ENCODE measurements around the gene CEP162. TPM values are rescaled to one million over a fixed set of nuclear protein-coding genes. Genes with fewer than 3 reads are reported as not detected.
A peak's percentile ranks its signal among the peaks of the same experiment; 100 is the strongest.
"Not testable (repeated sequence)": the region's sequence is repeated elsewhere in the genome, so short reads cannot be mapped to it uniquely, and the experiment has no call there.

Gene CEP162
- total RNA-seq, 2 donors from 2014 or later, result 29.7 to 39.2 TPM

DNA sequence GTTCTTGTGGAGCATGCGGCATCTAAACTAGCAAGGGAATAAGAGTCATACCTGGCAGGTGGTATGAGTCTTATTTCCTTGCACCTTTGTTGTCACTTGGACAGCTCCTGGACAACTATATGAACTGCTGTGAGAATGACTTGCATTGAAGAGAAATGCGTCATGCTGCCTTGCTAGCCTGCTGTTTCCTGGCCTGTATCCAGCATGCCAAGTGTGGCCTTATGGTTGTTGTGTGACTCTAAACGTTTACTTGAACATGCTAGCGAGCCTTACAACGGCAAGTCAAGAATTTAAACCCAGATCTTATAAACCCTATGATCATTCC, 90.4 kb downstream of the CEP162 start:
- 94 to 100% methylated on average over 2 to 5 of the region's 5 CpGs for WGBS, 2 experiments (ENCODE audit: insufficient coverage in 1 of 2, insufficient read length in 1 of 2)
- Histone ChIP-seq H3K36me3 (ENCODE audit: control insufficient read depth, insufficient read depth, low read length) (peaks cover 37% of the 10 kb centered on the region), H3K4me1 (ENCODE audit: control insufficient read depth, insufficient read depth, low read length) (peaks cover 14% of the 10 kb centered on the region), H3K9ac (ENCODE audit: extremely low read depth, low read length, poor library complexity, severe bottlenecking) (no peak overlapping the region), H3K4me3 (ENCODE audit: low read length) (no peak overlapping the region), H3K9me3 (ENCODE audit: control insufficient read depth, low read length) (peaks cover 36% of the 10 kb centered on the region), H3K27me3 (ENCODE audit: control insufficient read depth, insufficient read depth, low read length, poor library complexity, severe bottlenecking) (no peaks in the 10 kb centered on the region), H3K27ac (ENCODE audit: low read depth, low read length) (no peak overlapping the region)
- Mint-ChIP-seq H3K36me3 (ENCODE audit: low read depth) (peaks cover 45% of the 10 kb centered on the region), H3K9me3 (peaks cover 30% of the 10 kb centered on the region), H3K27ac (no peak overlapping the region), H3K4me3 (no peak overlapping the region), H3K27me3 (ENCODE audit: insufficient read depth) (no peaks in the 10 kb centered on the region), H3K4me1 (peaks cover 30% of the 10 kb centered on the region)
- no peak for DNase-seq
- TF ChIP-seq, protein P1, sequence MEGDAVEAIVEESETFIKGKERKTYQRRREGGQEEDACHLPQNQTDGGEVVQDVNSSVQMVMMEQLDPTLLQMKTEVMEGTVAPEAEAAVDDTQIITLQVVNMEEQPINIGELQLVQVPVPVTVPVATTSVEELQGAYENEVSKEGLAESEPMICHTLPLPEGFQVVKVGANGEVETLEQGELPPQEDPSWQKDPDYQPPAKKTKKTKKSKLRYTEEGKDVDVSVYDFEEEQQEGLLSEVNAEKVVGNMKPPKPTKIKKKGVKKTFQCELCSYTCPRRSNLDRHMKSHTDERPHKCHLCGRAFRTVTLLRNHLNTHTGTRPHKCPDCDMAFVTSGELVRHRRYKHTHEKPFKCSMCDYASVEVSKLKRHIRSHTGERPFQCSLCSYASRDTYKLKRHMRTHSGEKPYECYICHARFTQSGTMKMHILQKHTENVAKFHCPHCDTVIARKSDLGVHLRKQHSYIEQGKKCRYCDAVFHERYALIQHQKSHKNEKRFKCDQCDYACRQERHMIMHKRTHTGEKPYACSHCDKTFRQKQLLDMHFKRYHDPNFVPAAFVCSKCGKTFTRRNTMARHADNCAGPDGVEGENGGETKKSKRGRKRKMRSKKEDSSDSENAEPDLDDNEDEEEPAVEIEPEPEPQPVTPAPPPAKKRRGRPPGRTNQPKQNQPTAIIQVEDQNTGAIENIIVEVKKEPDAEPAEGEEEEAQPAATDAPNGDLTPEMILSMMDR (conservative IDR thresholded peaks at IDR 0.05), result no peak

DNA sequence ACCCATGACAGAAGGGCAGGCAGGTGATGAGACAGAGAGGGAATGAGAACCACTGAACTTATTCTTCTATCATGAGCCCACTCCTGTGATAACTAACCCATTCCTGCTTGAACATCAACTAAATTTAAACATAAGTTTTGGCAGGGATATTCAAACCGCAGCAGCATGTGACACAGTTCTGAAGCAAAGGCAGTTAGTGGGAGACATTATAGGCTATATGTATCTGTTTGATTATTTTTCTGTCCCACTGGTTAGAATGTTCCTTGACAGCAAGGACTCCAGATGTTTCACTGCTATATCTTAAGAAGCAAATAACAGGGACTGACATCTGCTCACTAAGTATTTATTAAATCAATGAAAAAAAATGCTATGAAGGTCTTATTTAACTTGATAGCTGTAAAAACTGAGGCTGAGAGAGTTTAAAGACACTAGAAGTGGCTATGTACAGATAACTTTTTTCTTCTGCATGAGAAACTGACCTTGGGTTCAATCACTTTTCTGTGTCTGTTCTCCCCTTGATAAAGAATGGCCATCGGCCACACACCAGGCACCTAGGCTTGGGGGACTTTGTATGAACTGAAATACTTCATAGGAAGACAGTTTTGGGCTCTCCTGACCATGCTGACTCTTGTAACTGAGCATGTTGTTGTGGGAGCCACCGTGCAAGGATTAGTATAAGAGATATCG, 90.9 kb downstream of the CEP162 start:
- Mint-ChIP-seq H3K4me3 (no peak overlapping the region), H3K27ac (no peak overlapping the region), H3K4me1 (peaks cover 25% of the 10 kb centered on the region), H3K36me3 (ENCODE audit: low read depth) (peaks cover 50% of the 10 kb centered on the region), H3K27me3 (ENCODE audit: insufficient read depth) (no peaks in the 10 kb centered on the region), H3K9me3 (peaks cover 35% of the 10 kb centered on the region)
- Histone ChIP-seq H3K27me3 (ENCODE audit: control insufficient read depth, insufficient read depth, low read length, poor library complexity, severe bottlenecking) (no peaks in the 10 kb centered on the region), H3K4me3 (ENCODE audit: low read length) (no peak overlapping the region), H3K36me3 (ENCODE audit: control insufficient read depth, insufficient read depth, low read length) (peaks cover 37% of the 10 kb centered on the region), H3K4me1 (ENCODE audit: control insufficient read depth, insufficient read depth, low read length) (peaks cover 9% of the 10 kb centered on the region), H3K9ac (ENCODE audit: extremely low read depth, low read length, poor library complexity, severe bottlenecking) (no peak overlapping the region), H3K27ac (ENCODE audit: low read depth, low read length) (no peak overlapping the region), H3K9me3 (ENCODE audit: control insufficient read depth, low read length) (peaks cover 36% of the 10 kb centered on the region)
- DNase-seq, result no peak
- WGBS, 2 experiments (ENCODE audit: insufficient coverage in 1 of 2, insufficient read length in 1 of 2), result 96 to 100% methylated on average over 3 to 4 of the region's 4 CpGs
- TF ChIP-seq, protein P1 (conservative IDR thresholded peaks at IDR 0.05), result no peak

DNA sequence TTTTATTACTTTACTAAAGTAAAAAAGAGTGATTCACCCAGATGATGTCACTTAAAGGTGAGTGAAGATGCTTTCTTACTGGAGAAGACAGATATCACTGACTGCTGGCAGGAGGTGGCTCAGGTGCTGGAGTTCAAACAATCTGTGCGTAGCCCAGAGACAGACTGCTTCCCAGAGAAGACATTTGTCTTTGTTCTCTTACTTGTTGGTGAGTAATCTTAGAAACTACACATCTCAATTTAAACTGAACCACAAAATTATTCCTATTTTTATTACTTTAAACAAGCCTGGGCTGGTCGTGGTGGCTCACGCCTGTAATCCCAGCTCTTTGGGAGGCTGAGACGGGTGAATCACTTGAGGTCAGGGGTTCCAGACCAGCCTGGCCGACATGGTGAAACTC, 92.2 kb downstream of the CEP162 start:
- Mint-ChIP-seq H3K27ac (no peak overlapping the region), H3K9me3 (peaks cover 47% of the 10 kb centered on the region), H3K4me3 (no peak overlapping the region), H3K27me3 (ENCODE audit: insufficient read depth) (no peaks in the 10 kb centered on the region), H3K36me3 (ENCODE audit: low read depth) (peaks cover 62% of the 10 kb centered on the region), H3K4me1 (peaks cover 17% of the 10 kb centered on the region)
- Histone ChIP-seq H3K27me3 (ENCODE audit: control insufficient read depth, insufficient read depth, low read length, poor library complexity, severe bottlenecking) (no peaks in the 10 kb centered on the region), H3K36me3 (ENCODE audit: control insufficient read depth, insufficient read depth, low read length) (peaks cover 37% of the 10 kb centered on the region), H3K9me3 (ENCODE audit: control insufficient read depth, low read length) (peaks cover 36% of the 10 kb centered on the region), H3K9ac (ENCODE audit: extremely low read depth, low read length, poor library complexity, severe bottlenecking) (no peak overlapping the region), H3K4me1 (ENCODE audit: control insufficient read depth, insufficient read depth, low read length) (peaks cover 4% of the 10 kb centered on the region), H3K27ac (ENCODE audit: low read depth, low read length) (no peak overlapping the region), H3K4me3 (ENCODE audit: low read length) (no peak overlapping the region)
- 85 to 95% methylated on average over 4 to 5 of the region's 5 CpGs for WGBS, 2 experiments (ENCODE audit: insufficient coverage in 1 of 2, insufficient read length in 1 of 2)
- no peak for DNase-seq
- TF ChIP-seq, protein P1 (conservative IDR thresholded peaks at IDR 0.05), result no peak

GRCh38 chr6:84133385-84133784, 94.1 kb downstream of the CEP162 start:
- not testable (repeated sequence) for H3K27ac Mint-ChIP-seq; H3K9ac ChIP-seq (ENCODE audit: extremely low read depth, low read length, poor library complexity, severe bottlenecking); DNase-seq; H3K4me1 ChIP-seq (ENCODE audit: control insufficient read depth, insufficient read depth, low read length); H3K27me3 Mint-ChIP-seq (ENCODE audit: insufficient read depth); H3K4me1 Mint-ChIP-seq; H3K27me3 ChIP-seq (ENCODE audit: control insufficient read depth, insufficient read depth, low read length, poor library complexity, severe bottlenecking); H3K27ac ChIP-seq (ENCODE audit: low read depth, low read length); H3K4me3 Mint-ChIP-seq
- Histone ChIP-seq H3K36me3 (ENCODE audit: control insufficient read depth, insufficient read depth, low read length) (peaks cover 37% of the 10 kb centered on the region), H3K9me3 (ENCODE audit: control insufficient read depth, low read length) (peaks cover 36% of the 10 kb centered on the region), H3K4me3 (ENCODE audit: low read length) (peak overlapping the region; percentile 33)
- H3K36me3 Mint-ChIP-seq (ENCODE audit: low read depth), result peaks cover 64% of the 10 kb centered on the region
- peaks cover 60% of the 10 kb centered on the region for H3K9me3 Mint-ChIP-seq
- 93 to 95% methylated on average over 6 to 9 of the region's 9 CpGs for WGBS, 2 experiments (ENCODE audit: insufficient coverage in 1 of 2, insufficient read length in 1 of 2)

DNA sequence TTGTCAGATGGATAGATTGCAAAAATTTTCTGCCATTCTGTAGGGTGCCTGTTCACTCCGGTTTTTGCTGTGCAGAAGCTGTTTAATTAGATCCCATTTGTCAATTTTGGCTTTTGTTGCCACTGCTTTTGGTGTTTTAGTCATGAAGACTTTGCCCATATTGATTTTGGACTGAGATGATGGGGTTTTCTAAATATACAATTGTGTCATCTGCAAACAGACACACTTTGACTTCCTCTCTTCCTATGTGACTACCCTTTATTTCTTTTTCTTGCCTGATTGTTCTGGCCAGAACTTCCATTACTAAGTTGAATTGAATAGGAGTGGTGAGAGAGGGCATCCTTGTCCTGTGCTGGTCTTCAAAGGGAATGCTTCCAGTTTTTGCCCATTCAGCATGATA, 97.9 kb downstream of the CEP162 start:
- H3K9ac ChIP-seq (ENCODE audit: extremely low read depth, low read length, poor library complexity, severe bottlenecking); H3K27ac Mint-ChIP-seq: not testable (repeated sequence)
- H3K36me3 Mint-ChIP-seq (ENCODE audit: low read depth), result peaks cover 57% of the 10 kb centered on the region

More for the DNA sequence above, 97.9 kb downstream of the CEP162 start:
- not testable (repeated sequence) for H3K4me1 Mint-ChIP-seq; H3K27me3 ChIP-seq (ENCODE audit: control insufficient read depth, insufficient read depth, low read length, poor library complexity, severe bottlenecking); H3K27ac ChIP-seq (ENCODE audit: low read depth, low read length); H3K4me1 ChIP-seq (ENCODE audit: control insufficient read depth, insufficient read depth, low read length); DNase-seq; H3K27me3 Mint-ChIP-seq (ENCODE audit: insufficient read depth); H3K4me3 Mint-ChIP-seq; H3K4me3 ChIP-seq (ENCODE audit: low read length)
- Histone ChIP-seq H3K9me3 (ENCODE audit: control insufficient read depth, low read length) (peaks cover 29% of the 10 kb centered on the region), H3K36me3 (ENCODE audit: control insufficient read depth, insufficient read depth, low read length) (peaks cover 31% of the 10 kb centered on the region)
- WGBS, 2 experiments (ENCODE audit: insufficient coverage in 1 of 2, insufficient read length in 1 of 2), result 100% methylated on average over 1 of the region's 1 CpG
- H3K9me3 Mint-ChIP-seq, result peaks cover 56% of the 10 kb centered on the region

Data from endodermal cell (in vitro differentiated cells).